HTR-8/SVneo (cell line): ENCODE results near the gene GIMD1.
"Not testable (repeated sequence)": the region's sequence is repeated elsewhere in the genome, so short reads cannot be mapped to it uniquely, and the experiment has no call there.

ENCODE experiments used
- DNase-seq: peaks from one replicate; pipeline ENCODE4 v3.0.0; 2011; ENCODE audit warnings: low spot score, mixed read lengths; ENCODE audit not compliant: insufficient read length
- FAIRE-seq: peaks from 2 replicates; lab custom pipeline; 2011; peaks lifted over from hg19 to GRCh38; lab: Jason Lieb, UNC

Gene GIMD1

DNA sequence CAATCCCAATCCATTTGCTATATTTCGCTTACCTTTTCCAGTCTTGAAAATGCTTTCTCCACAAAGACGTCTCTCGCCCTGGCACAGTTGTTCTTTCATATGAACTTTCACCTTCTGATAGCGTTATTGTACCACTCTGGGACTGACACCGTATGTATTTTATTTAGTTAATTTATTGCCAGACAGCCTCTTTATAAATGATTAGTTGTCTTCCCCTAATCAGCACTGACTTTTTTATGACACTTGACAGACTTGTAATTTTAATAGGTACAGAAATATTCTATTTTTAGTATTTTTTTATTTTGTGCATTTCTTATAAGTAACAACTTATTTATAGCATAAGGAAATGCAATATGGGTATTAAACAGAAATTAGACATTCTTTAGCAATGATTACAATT is at the start of gene GIMD1:
TSS of gene GIMD1 (minus strand) at position 101 of the 400 bp plus-strand sequence. CDS start 1,343 bp downstream, outside the sequence.
- no peak for FAIRE-seq
- no peak for DNase-seq

DNA sequence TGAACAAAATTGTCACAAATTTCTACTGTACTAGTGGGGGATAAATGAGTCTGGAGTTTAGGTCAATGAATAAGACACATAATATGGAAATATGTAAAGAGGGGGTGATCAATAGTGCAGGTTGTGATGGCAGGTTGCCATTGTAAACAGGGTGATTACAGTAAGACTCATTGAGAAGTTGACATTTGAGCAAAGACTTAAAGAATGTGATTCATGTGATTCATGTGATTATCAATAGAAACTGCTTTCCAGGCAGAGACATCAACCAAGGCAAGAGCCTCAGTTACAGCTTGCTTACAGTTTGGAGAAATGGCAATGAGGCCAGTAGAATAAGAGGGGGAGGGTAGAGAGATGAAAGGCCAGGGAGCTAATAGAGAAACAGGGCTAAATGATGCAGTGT is 45.8 kb upstream of the GIMD1 start:
- FAIRE-seq (no peak), DNase-seq (no peak)

DNA sequence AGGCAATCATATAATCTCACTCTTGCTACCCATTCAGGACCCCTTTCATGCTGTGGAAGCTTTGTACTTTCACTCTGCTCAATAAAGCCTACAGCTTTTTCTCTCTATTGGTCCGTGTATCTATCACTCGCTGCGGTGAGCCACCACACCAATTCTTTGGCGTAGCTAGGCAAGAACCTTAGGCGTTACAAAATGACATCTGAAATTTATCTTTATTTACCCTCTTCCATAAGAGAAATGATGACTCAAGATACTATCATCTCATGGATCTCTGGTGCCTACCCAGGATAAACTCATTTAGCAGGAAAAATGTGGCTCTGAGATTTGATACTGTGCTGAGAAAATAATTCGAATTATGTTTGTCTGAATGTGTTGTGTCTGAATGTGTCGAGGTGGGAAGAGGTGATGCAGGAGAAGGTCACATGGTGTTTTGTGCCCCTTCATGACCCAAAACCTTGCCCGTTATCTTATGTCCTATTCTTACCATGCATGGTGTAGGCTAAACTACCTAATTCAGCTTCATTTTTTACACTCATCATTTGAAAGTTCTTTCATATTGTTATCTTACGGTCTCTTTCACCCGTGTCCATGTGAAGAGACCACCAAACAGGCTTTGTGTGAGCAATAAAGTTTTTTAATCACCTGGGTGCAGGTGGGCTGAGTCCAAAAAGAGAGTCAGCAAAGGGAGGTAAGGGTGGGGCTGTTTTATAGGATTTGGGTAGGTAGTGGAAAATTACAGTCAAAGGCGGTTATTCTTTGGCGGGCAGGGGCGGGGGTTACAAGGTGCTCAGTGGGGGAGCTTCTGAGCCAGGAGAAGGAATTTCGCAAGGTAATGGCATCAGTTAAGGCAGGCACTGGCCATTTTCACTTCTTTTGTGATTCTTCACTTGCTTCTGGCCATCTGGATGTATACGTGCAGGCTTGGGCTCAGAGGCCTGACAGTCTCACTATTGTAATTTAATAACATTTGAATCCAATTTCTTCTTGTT is 41.6 kb upstream of the GIMD1 start:
- DNase-seq (peak; percentile 2), FAIRE-seq (no peak)

DNA sequence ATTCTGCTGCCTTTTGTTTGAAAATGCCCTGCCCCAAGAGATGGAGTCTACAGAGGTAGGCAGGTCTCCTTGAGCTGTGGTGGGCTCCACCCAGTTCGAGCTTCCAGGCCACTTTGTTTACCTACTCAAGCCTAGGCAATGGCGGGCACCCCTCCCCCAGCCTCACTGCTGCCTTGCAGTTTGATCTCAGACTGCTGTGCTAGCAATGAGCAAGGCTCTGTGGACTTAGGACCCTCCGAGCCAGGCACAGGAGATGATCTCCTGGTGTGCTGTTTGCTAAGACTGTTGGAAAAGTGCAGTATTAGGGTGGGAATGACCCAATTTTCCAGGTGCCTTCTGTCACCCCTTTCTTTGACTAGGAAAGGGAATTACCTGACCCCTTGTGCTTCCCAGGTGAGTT is 39.4 kb upstream of the GIMD1 start:
- not testable (repeated sequence) for FAIRE-seq, DNase-seq

DNA sequence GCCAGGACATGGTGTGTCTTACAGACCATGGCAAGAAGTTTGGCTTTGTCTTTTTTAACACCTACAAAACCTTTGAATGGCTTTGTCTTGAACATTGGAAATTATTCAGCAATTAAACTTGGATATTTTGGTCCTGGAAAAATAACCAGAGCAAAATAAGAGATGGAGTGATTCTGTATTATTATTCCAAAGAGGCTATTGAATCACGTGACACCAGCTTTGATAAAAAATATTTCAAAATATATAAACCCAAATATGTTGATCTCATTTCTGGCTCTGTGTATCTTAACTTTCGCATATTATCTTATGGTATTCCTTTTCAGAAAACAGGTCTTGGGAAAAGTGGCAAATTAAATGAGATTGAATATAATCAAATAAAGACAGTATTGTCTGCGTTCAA is 32.6 kb upstream of the GIMD1 start:
- FAIRE-seq (no peak), DNase-seq (no peak)

DNA sequence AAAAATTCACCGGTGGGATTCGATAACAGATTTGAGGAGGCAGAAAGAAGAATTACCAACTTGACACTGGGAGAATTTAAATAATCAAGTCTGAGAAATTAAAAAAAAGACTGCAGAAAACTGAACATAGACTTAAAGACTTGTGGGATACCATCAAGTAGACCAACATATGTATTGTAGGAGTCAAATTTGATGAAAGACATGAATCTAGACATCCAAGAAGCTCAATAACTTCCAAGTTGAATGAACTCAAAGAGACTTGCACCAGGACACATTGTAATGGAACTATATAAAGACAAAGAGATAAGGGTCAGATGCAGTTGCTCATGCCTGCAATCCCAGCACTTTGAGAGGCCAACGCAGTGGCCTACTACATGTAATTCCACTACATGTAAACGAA is 30.3 kb upstream of the GIMD1 start:
- not testable (repeated sequence) for DNase-seq, FAIRE-seq

DNA sequence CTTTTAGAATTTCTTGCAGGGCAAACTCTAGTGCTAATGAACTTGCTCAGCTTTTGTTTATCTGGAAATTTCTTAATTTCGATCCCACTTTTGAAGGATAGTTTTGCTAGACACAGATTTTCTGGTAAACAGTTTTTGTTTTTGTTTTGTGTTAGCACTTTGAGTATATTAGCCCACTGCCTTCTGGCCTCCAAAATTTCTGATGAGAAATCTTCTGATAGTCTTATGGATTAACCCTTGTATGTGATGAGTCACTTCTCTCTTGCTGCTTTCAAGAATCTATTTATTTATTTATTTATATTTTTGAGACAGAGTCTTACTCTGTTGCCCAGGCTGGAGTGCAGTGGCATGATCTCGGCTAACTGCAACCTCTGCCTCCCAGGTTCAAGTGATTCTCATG is 27.0 kb upstream of the GIMD1 start:
- FAIRE-seq, result no peak
- no peak for DNase-seq

DNA sequence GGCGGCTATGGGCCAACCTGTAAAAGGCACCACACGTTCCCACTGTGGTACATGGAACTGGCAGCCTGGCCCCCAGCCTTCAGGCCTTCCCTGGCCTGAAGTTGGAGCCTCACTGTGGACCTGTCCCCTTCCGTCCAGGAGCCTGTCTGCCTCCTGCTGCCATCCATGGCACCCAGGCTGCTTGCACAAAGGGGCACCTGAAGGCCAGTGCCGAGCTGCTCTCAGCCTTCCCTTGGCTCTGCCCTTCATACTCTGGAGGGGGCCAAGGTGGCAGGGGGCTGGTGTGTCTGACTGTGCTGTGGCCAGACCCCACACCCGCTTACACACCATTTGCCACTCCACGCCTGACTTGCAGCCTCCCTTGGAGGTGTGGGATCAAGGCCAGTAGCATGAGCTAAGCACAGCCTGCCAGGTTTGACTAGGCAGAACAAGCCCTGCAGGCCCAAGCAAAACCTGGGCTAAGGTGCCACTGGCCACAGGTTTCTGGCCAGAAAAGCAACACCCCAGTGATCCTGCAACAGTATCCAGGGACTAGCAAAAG is 17.3 kb upstream of the GIMD1 start:
- no peak for DNase-seq
- no peak for FAIRE-seq

DNA sequence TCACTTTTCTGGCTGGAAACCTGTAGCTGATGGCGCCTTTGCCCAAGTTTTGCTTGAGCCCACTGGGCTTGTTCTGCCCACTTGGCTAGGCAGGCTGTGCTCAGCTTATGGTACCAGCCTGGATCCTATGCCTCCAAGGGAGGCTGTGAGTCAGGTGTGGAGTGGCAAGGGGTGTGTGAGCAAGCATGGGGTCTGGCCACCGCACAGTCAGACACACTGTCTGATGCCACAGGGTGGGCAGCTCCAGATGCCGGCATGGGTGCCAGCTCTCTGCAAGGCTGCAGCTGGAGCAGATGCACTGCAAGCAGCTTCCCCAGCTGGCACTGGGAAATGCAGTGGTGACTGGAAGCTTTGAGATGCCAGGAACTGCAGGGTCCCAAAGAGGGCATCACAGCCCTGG is 16.3 kb upstream of the GIMD1 start:
- DNase-seq (no peak), FAIRE-seq (no peak)

DNA sequence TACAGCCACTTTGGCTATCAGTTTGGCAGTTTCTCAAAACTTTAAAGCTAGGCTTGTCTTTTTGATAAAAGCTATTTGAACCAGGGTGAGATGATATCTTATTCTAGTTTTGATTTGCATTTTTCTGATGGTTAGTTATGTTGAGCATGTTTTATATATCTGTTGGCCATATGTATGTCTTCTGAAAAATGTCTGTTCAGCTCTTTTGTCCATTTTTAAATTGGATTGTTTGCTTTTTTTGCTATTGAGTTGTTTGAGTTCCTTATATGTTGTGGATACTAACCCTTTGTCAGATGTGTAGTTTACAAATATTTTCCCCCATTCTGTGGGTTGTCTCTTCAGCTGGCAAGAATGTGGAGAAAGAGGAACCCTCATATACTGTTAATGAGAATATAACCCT is 11.6 kb upstream of the GIMD1 start:
- FAIRE-seq (no peak), DNase-seq (no peak)

DNA sequence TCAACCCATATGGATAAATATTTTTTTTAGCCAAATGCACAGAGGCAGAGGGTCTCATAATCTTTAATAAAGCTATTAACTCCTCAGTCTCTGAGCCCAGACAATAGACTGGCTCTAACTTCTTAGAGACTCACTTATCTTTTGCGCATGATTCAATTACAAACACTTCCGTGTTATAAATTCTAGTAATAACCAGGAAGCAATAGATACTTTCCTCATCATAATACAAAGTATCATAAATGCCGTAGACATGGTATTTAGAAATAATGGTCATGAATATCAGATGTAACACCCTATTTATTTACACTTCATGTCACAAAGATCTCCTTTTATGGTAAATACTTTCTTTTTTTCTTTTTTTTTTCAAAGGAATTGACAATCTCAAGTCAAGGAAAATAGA is 4.4 kb upstream of the GIMD1 start:
- DNase-seq (no peak), FAIRE-seq (no peak)

DNA sequence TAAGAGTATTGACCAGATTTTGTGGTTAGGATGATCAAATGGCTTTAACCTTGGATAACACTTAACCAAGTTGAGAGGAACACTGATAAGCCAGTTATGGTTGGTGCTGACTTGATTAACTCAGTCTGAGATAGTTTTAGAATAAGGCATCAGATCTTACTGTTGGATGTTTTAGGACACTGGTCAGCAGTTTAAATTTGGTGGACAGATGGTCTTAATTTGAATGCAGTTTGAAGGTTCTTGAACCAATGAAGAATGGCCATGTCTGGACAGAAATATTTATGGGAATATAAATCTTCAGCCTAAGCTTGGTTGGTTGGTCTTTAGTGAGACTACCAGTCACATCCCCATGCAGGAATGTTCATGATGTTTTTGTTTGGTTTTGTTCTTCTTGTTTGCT is 2.6 kb upstream of the GIMD1 start:
- FAIRE-seq (no peak), DNase-seq (no peak)

DNA sequence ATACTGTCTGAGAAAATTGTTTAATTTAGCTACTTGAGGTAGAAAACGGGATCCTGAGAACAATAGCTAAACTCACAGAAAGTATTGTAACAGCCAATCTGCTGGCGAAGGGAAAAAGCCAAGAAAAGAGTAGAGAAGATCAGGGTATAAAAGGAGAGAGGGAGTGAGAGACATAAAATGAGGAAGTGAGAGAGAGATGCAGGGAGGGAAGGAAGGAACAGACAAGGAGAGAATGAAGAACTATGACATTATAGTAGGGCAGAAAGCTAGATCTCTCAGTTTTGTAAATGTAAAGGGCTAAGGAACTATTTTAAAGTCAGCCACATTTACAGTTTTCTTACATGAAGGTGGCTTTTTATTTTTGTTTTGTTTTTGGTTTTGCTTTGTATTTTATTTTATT is 1.6 kb upstream of the GIMD1 start:
- FAIRE-seq, result no peak
- no peak for DNase-seq

DNA sequence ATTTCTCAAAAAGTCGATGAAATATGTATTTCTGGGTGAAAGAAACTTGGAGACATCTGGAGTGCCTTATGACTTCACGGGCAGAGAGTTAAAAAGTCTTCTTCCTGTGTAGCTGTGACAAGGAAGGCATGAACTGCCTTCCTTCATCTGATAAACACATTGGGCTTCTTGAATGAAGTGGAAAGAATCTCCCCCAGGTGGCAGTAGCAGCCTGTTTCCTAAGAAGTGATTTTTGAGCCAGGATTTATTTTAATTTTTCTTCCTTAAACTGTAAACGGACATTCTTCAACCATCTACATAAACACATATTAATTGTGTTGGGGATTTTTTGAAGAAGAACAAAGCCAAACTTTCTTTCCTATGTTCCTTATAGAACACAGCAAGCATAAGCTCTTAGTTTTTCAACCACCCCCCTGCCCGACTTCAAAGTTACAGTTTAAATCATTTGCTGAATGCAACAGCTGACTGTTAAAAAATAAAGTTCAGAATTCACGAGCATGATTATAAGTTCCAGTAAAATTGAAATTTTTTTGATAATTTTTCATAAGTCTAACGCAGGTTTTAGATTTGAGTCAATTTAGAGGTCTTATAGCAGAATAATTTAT is 980 bp upstream of the GIMD1 start:
- FAIRE-seq, result no peak
- DNase-seq, result peak; percentile 7

DNA sequence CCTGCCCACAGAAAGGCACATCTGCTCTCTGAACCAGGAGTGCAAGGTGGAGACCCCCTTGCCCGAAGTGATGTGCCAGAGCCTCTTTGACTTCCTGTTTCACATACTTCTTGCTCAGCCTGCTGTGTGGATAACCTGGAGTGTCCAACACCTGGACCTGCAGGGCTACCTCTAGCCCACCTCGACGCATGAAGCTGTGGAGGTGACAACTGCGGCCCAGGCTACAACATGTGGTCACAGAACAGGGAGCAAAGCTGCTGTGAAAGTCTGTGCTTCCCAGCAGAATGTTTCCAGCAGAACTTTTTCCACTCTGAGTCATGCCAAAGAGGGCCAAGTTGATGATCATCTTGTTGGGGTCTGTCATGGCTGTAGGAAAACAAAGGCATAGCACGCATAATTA is 1.5 kb downstream of the GIMD1 start:
- DNase-seq, result no peak
- no peak for FAIRE-seq

DNA sequence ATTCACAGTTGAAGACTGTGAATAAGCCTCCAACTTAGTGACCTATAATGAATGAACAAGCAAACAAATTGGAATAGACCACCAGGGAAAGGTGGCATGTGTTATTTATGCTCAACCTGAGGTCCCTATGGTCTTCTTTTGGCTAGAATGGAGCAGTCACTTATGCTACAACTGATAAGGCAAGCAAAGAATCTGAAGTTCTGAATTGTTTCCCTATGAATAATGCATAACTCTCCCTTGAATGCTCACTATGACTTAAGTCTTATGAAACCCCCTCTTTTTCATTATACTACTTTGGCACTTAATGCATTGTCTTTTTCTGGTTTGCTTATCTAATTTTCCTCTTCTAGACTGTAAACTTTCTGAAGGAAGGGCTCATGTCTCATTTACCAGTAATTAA is 2.6 kb downstream of the GIMD1 start:
- no peak for FAIRE-seq

DNA sequence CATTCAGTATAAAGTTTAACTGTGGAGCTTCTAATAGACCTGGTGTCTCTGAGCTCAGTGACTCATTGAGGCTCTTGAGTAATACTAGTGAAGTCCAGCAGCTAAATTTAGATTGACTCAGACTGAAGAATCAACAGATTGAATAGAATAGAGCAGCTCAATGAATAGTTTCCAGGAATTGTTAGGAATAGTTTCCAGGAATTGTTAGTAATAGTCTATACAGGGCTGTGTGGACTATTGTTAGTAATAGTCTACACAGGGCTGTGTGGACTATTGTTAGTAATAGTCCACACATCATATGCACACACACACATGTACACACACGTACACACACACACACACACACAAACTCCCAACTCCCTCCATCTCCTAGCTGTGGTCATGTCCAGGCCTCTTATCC is 3.0 kb downstream of the GIMD1 start:
- DNase-seq (peak; percentile 17), FAIRE-seq (no peak)

More for the DNA sequence above, 2.6 kb downstream of the GIMD1 start:
- no peak for DNase-seq

DNA sequence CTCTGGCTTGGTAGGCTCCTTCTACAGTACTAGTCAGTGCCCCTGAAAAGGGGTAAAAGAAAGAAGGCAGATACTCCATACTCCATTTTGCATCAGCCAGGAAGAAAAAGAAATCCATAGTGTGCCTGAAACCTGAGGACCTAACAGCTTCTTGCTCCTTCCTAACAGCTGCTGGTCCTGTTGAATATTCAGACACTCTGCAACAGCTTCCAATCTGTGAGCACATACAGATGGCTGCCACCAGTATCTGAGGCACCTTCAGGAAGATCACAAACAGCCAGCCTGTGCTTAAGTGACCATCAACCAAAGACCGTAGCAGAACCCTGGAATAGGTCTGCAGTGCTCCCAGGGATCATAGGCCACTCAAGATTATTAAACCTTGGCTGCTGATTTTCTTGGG is 4.3 kb downstream of the GIMD1 start:
- FAIRE-seq (no peak), DNase-seq (no peak)

DNA sequence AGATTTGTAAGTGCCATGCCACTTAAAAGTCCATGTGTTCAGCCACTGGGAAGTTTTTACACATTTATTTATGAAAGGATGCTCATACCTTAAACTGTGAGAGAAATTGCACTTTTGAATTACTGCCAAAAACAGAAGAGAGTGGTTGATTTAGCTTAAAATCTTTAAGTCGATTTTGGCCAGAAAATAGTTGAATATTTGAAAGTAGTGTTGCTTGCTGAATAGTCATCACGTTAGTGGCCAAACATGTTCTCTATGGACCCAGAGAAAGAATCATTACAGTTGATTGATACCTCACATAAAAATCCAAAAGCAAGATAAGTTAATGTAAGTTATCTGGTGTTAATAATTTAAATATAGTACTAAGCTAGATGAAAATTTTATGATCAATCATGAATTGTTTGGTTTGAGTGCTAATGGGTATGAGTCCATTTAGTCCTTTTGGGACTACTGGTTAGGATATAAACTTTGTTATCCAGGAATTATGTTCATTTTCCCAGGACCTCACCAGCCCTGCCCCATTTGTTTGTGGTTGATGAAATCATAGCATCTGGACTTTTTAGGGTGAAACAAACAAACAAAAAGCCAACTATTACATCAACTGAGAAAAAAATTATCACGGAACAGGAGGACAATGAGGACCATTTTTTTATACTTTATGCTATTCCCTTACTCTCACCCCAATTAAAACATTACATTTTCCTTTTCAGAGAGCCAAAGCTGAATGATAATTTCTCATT is 6.3 kb downstream of the GIMD1 start:
- no peak for FAIRE-seq
- DNase-seq, result no peak

DNA sequence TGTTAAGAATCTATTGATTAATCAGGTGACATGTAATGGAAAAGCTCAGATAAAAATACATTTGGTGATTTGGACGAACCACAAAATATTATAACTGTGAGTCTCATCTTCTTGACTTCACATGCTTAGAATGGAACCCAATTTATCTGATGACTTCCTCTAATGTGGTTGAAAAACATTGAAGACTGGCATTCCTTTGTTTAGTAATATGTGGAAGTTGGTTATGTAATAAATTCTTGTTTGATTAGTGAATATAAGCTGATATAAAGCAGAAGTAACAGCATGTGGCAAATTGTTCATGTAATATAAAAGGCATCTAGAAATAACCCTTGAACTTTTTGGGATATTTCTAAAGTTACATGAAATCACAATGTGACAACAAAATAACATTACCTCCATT is 9.7 kb downstream of the GIMD1 start:
- FAIRE-seq (no peak), DNase-seq (no peak)

DNA sequence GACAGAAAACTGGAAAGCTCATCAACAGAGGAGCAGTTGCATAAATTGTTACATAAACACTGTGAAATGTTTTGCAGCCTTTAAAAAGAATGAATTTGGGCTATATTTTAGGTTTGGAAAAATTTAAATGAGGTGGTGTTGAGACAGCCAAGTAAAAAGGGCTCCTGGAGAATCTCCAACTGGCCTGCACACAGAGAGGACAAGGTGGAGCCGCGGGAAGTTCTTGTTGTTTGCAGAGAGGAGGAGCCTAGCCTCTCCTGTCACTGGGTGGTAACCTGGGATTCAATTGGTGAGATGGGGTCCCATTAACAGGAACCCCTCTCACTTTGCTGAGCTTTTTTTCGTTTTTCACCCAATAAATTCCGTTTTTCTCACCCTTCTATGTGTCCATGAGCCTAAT is 13.4 kb downstream of the GIMD1 start:
- DNase-seq, result no peak
- no peak for FAIRE-seq
